Measurements from ENCODE around the gene MAD1L1.
"Not testable (repeated sequence)": the region's sequence is repeated elsewhere in the genome, so short reads cannot be mapped to it uniquely, and the experiment has no call there.

Gene MAD1L1

GRCh38 chr7:1978656-1979590, 253.8 kb downstream of the MAD1L1 start:
- no peak for DNase-seq (ENCODE audit: insufficient read length)
- TF ChIP-seq TAF1 (IDR thresholded peaks at IDR 0.05; ENCODE audit: borderline replicate concordance, low read depth, low read length) (no peak), POLR2AphosphoS5 (IDR thresholded peaks at IDR 0.05; ENCODE audit: low read depth, low read length) (no peak), POLR2A (IDR thresholded peaks at IDR 0.05; ENCODE audit: low read depth, low read length) (no peak)
- FAIRE-seq, result no peak

GRCh38 chr7:1977876-1978441, 254.8 kb downstream of the MAD1L1 start:
- DNase-seq (ENCODE audit: insufficient read length) (no peak), FAIRE-seq (no peak)
- TF ChIP-seq POLR2A (IDR thresholded peaks at IDR 0.05; ENCODE audit: low read depth, low read length), result no peak
- TF ChIP-seq POLR2AphosphoS5 (IDR thresholded peaks at IDR 0.05; ENCODE audit: low read depth, low read length), result no peak
- no peak for TF ChIP-seq TAF1 (IDR thresholded peaks at IDR 0.05; ENCODE audit: borderline replicate concordance, low read depth, low read length)

GRCh38 chr7:1977059-1977875, 255.5 kb downstream of the MAD1L1 start:
- TF ChIP-seq TAF1 (IDR thresholded peaks at IDR 0.05; ENCODE audit: borderline replicate concordance, low read depth, low read length), result no peak
- no peak for TF ChIP-seq POLR2AphosphoS5 (IDR thresholded peaks at IDR 0.05; ENCODE audit: low read depth, low read length)
- TF ChIP-seq POLR2A (IDR thresholded peaks at IDR 0.05; ENCODE audit: low read depth, low read length), result no peak
- FAIRE-seq (no peak), DNase-seq (ENCODE audit: insufficient read length) (no peak)

GRCh38 chr7:1976521-1976920, 256.2 kb downstream of the MAD1L1 start:
- not testable (repeated sequence) for FAIRE-seq; DNase-seq (ENCODE audit: insufficient read length)

- FAIRE-seq (no peak), DNase-seq (ENCODE audit: insufficient read length) (no peak)
- TF ChIP-seq POLR2AphosphoS5 (IDR thresholded peaks at IDR 0.05; ENCODE audit: low read depth, low read length) (no peak), POLR2A (IDR thresholded peaks at IDR 0.05; ENCODE audit: low read depth, low read length) (no peak), TAF1 (IDR thresholded peaks at IDR 0.05; ENCODE audit: borderline replicate concordance, low read depth, low read length) (no peak)
These were observed 257.2 kb downstream of the MAD1L1 start for GRCh38 chr7:1975581-1975980.

GRCh38 chr7:1975179-1975578, 257.6 kb downstream of the MAD1L1 start:
- TF ChIP-seq TAF1 (IDR thresholded peaks at IDR 0.05; ENCODE audit: borderline replicate concordance, low read depth, low read length) (no peak), POLR2A (IDR thresholded peaks at IDR 0.05; ENCODE audit: low read depth, low read length) (no peak), POLR2AphosphoS5 (IDR thresholded peaks at IDR 0.05; ENCODE audit: low read depth, low read length) (no peak)
- FAIRE-seq (no peak), DNase-seq (ENCODE audit: insufficient read length) (no peak)

GRCh38 chr7:1974290-1975101, 258.2 kb downstream of the MAD1L1 start:
- no peak for FAIRE-seq
- TF ChIP-seq TAF1 (IDR thresholded peaks at IDR 0.05; ENCODE audit: borderline replicate concordance, low read depth, low read length) (no peak), POLR2AphosphoS5 (IDR thresholded peaks at IDR 0.05; ENCODE audit: low read depth, low read length) (no peak), POLR2A (IDR thresholded peaks at IDR 0.05; ENCODE audit: low read depth, low read length) (no peak)
- DNase-seq (ENCODE audit: insufficient read length), result no peak

- no peak for DNase-seq (ENCODE audit: insufficient read length)
- TF ChIP-seq TAF1 (IDR thresholded peaks at IDR 0.05; ENCODE audit: borderline replicate concordance, low read depth, low read length) (no peak), POLR2AphosphoS5 (IDR thresholded peaks at IDR 0.05; ENCODE audit: low read depth, low read length) (no peak), POLR2A (IDR thresholded peaks at IDR 0.05; ENCODE audit: low read depth, low read length) (no peak)
- FAIRE-seq, result no peak
These were observed 259.2 kb downstream of the MAD1L1 start for GRCh38 chr7:1973321-1974251.

- TF ChIP-seq POLR2AphosphoS5 (IDR thresholded peaks at IDR 0.05; ENCODE audit: low read depth, low read length) (no peak), TAF1 (IDR thresholded peaks at IDR 0.05; ENCODE audit: borderline replicate concordance, low read depth, low read length) (no peak), POLR2A (IDR thresholded peaks at IDR 0.05; ENCODE audit: low read depth, low read length) (no peak)
- FAIRE-seq, result no peak
- no peak for DNase-seq (ENCODE audit: insufficient read length)
These were observed 260.0 kb downstream of the MAD1L1 start for GRCh38 chr7:1972744-1973143.
